HEK293 (cell line): ENCODE data around the gene DNAJB2.

Experiments used
- CTCF ChIA-PET: fragments of 350-600 bp; formaldehyde crosslinking; extraction: SDS; loops from one replicate; lab custom pipeline; 2021; ENCODE audit warnings: antibody characterized with exemption; lab: Yijun Ruan, JAX
- POLR2A ChIA-PET: fragments of 300-600 bp; formaldehyde crosslinking; extraction: SDS; loops from one replicate; lab custom pipeline; 2020; ENCODE audit warnings: antibody characterized with exemption, inconsistent platforms; lab: Yijun Ruan, JAX
- H3K27ac ChIP-seq: fragments of 200-500 bp; sonication (Bioruptor generic); 2 replicates; pipeline ENCODE4 v1.5.1; 2014; ENCODE audit warnings: low read depth, low read length, control low read depth, inconsistent platforms; ENCODE audit errors: extremely low read depth
- H3K36me3 ChIP-seq, 2 experiments: fragments of 200-500 bp in 1 of 2; sonication (Bioruptor generic) in 1 of 2; 1 replicate in 1 of 2; 2 replicates in 1 of 2; pipeline ENCODE4 v1.5.1; 2014 to 2017; ENCODE audit warnings: inconsistent platforms in 2 of 2, low read length in 2 of 2; ENCODE audit not compliant: control insufficient read depth in 2 of 2, insufficient read depth in 1 of 2
- H3K4me1 ChIP-seq: fragments of 200-500 bp; sonication (Bioruptor generic); 2 replicates; pipeline ENCODE4 v1.5.1; 2014; ENCODE audit warnings: mild to moderate bottlenecking, low read length, inconsistent platforms; ENCODE audit not compliant: control insufficient read depth, insufficient read depth
- H3K4me3 ChIP-seq: 2 replicates; pipeline ENCODE4 v1.5.1; 2011; ENCODE audit warnings: low read depth, mild to moderate bottlenecking, control low read depth, low read length, moderate library complexity
- H3K9me3 ChIP-seq: fragments of 200-500 bp; sonication (Bioruptor generic); 2 replicates; pipeline ENCODE4 v1.5.1; 2014; ENCODE audit warnings: low read depth, low read length, inconsistent platforms; ENCODE audit not compliant: control insufficient read depth, insufficient read depth
- GFI1B ChIP-seq: fragments of 450-650 bp; formaldehyde crosslinking; IDR thresholded peaks from 2 replicates; pipeline ENCODE4 v1.5.1; 2016; ENCODE audit warnings: missing biosample characterization, missing genetic modification characterization
- IKZF3 ChIP-seq: fragments of 450-650 bp; IDR thresholded peaks from 2 replicates; pipeline ENCODE4 v1.5.0; 2018; ENCODE audit warnings: missing biosample characterization, mild to moderate bottlenecking, missing genetic modification characterization, moderate library complexity
- ZNF138 ChIP-seq: fragments of 450-650 bp; formaldehyde crosslinking; IDR thresholded peaks from 2 replicates; pipeline ENCODE4 v1.5.1; 2016; ENCODE audit warnings: missing biosample characterization, missing genetic modification characterization, borderline replicate concordance
- ZNF146 ChIP-seq: fragments of 450-650 bp; formaldehyde crosslinking; IDR thresholded peaks from 2 replicates; pipeline ENCODE4 v1.5.1; 2016; ENCODE audit warnings: missing biosample characterization, missing genetic modification characterization
- ZNF169 ChIP-seq: fragments of 450-650 bp; formaldehyde crosslinking; IDR thresholded peaks from 2 replicates; pipeline ENCODE4 v1.5.1; 2016; ENCODE audit warnings: missing biosample characterization, missing genetic modification characterization
- ZNF324 ChIP-seq: fragments of 450-650 bp; formaldehyde crosslinking; IDR thresholded peaks from 2 replicates; pipeline ENCODE4 v1.5.1; 2016; ENCODE audit warnings: missing biosample characterization, missing genetic modification characterization
- ZNF521 ChIP-seq: fragments of 450-650 bp; formaldehyde crosslinking; IDR thresholded peaks from 2 replicates; pipeline ENCODE4 v1.5.1; 2017; ENCODE audit warnings: missing biosample characterization, mild to moderate bottlenecking, missing genetic modification characterization
- ZNF558 ChIP-seq: fragments of 450-650 bp; formaldehyde crosslinking; IDR thresholded peaks from 2 replicates; pipeline ENCODE4 v1.5.1; 2016; ENCODE audit warnings: missing biosample characterization, missing genetic modification characterization
- ZSCAN30 ChIP-seq: fragments of 450-650 bp; IDR thresholded peaks from 2 replicates; pipeline ENCODE4 v1.5.1; 2018; ENCODE audit warnings: missing biosample characterization, mild to moderate bottlenecking, missing genetic modification characterization, moderate library complexity
- TF ChIP-seq, protein P1 (sequence below): fragments of 450-650 bp; formaldehyde crosslinking; IDR thresholded peaks from 2 replicates; pipeline ENCODE4 v1.5.1; 2017; ENCODE audit warnings: missing biosample characterization, missing genetic modification characterization
- TF ChIP-seq, protein P2 (sequence below): fragments of 450-650 bp; formaldehyde crosslinking; IDR thresholded peaks from 2 replicates; pipeline ENCODE4 v1.5.1; 2016; ENCODE audit warnings: missing biosample characterization, missing genetic modification characterization, borderline replicate concordance
- TF ChIP-seq, protein P3 (sequence below): IDR thresholded peaks from 2 replicates; pipeline ENCODE4 v1.6.1; 2011; ENCODE audit warnings: mild to moderate bottlenecking, low read depth, low read length, borderline replicate concordance
- TF ChIP-seq, protein P4 (sequence below): fragments of 450-650 bp; formaldehyde crosslinking; IDR thresholded peaks from 2 replicates; pipeline ENCODE4 v1.5.1; 2016; ENCODE audit warnings: missing biosample characterization, missing genetic modification characterization
- TF ChIP-seq, protein P5 (sequence below): fragments of 450-650 bp; formaldehyde crosslinking; IDR thresholded peaks from 2 replicates; pipeline ENCODE4 v1.5.1; 2016; ENCODE audit warnings: missing biosample characterization, missing genetic modification characterization
- TF ChIP-seq, protein P6 (sequence below): fragments of 450-650 bp; formaldehyde crosslinking; optimal IDR thresholded peaks from 2 replicates; pipeline ENCODE3; 2016; ENCODE audit warnings: missing biosample characterization, mild to moderate bottlenecking, missing genetic modification characterization
- TF ChIP-seq, protein P7 (sequence below): fragments of 450-650 bp; formaldehyde crosslinking; IDR thresholded peaks from 2 replicates; pipeline ENCODE4 v1.5.1; 2017; ENCODE audit warnings: missing biosample characterization, missing genetic modification characterization

The DNAJB2 gene

DNA sequence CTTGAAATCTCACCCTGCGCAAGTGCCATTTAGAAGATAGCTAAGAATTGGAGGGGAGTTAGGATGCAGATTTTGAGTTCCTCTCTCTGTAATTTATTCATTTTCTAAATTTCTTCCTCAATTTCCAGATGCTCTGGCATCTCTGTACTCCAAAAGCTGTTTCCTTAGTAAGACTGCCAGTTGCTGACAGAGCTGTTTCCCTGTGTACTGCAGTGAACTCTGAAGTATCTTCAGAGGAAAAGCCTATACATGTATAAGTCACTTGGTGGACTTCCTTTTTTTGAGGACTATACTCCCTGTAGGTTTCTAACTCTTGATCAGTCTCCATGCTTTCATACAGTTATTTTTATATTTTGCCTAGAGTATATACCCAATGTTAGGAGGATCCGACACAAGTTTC is 54.9 kb downstream of the DNAJB2 start:
- POLR2A ChIA-PET: no interaction called here

DNA sequence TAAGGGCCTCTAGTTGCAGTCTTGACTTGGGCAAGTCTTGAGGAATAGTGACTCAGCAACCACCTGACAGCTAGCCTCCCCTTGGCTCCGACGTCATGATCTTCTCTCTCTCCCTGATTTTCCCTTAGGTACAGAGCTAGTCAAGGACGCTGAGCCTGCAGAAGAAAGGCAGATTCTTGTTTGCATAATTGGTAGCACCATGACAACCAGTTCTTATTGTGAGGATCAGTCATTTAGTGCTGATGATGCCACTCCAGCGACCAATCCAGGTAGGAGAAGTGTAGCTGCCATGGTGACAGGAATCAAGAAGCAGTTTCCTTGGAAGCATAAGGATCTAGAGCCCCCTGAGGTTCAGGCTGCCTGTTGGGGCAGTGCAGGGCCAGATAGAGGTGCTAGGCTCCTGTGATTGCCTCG is 56.2 kb downstream of the DNAJB2 start:
- H3K27ac ChIP-seq: no peak overlapping the region
- H3K4me3 ChIP-seq: no peak overlapping the region
- no peaks in the 10 kb centered on the region for H3K36me3 ChIP-seq
- POLR2A ChIA-PET: no interaction called here
- H3K9me3 ChIP-seq: no peaks in the 10 kb centered on the region
- CTCF ChIA-PET: interaction anchor here (0.5 to 1.8 kb wide), 6 partner anchors 13 to 41 kb away, joined by 3 to 7 read pairs (median 4); no protein-coding TSS in a partner anchor
- TF ChIP-seq GFI1B (tag by site-specific recombination) (no peak), ZNF138 (tag by site-specific recombination) (no peak), ZNF169 (tag by site-specific recombination) (no peak), IKZF3 (tag by site-specific recombination) (no peak), ZNF324 (no peak)
- TF ChIP-seq, protein P1, sequence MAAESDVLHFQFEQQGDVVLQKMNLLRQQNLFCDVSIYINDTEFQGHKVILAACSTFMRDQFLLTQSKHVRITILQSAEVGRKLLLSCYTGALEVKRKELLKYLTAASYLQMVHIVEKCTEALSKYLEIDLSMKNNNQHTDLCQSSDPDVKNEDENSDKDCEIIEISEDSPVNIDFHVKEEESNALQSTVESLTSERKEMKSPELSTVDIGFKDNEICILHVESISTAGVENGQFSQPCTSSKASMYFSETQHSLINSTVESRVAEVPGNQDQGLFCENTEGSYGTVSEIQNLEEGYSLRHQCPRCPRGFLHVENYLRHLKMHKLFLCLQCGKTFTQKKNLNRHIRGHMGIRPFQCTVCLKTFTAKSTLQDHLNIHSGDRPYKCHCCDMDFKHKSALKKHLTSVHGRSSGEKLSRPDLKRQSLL (tag by site-specific recombination): no peak
- TF ChIP-seq, protein P2, sequence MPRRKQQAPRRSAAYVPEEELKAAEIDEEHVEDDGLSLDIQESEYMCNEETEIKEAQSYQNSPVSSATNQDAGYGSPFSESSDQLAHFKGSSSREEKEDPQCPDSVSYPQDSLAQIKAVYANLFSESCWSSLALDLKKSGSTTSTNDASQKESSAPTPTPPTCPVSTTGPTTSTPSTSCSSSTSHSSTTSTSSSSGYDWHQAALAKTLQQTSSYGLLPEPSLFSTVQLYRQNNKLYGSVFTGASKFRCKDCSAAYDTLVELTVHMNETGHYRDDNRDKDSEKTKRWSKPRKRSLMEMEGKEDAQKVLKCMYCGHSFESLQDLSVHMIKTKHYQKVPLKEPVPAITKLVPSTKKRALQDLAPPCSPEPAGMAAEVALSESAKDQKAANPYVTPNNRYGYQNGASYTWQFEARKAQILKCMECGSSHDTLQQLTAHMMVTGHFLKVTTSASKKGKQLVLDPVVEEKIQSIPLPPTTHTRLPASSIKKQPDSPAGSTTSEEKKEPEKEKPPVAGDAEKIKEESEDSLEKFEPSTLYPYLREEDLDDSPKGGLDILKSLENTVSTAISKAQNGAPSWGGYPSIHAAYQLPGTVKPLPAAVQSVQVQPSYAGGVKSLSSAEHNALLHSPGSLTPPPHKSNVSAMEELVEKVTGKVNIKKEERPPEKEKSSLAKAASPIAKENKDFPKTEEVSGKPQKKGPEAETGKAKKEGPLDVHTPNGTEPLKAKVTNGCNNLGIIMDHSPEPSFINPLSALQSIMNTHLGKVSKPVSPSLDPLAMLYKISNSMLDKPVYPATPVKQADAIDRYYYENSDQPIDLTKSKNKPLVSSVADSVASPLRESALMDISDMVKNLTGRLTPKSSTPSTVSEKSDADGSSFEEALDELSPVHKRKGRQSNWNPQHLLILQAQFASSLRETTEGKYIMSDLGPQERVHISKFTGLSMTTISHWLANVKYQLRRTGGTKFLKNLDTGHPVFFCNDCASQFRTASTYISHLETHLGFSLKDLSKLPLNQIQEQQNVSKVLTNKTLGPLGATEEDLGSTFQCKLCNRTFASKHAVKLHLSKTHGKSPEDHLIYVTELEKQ (tag by site-specific recombination): no peak
- TF ChIP-seq, protein P3, sequence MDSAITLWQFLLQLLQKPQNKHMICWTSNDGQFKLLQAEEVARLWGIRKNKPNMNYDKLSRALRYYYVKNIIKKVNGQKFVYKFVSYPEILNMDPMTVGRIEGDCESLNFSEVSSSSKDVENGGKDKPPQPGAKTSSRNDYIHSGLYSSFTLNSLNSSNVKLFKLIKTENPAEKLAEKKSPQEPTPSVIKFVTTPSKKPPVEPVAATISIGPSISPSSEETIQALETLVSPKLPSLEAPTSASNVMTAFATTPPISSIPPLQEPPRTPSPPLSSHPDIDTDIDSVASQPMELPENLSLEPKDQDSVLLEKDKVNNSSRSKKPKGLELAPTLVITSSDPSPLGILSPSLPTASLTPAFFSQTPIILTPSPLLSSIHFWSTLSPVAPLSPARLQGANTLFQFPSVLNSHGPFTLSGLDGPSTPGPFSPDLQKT: no peak
- no peaks in the 10 kb centered on the region for H3K4me1 ChIP-seq

More for the DNA sequence above, 54.9 kb downstream of the DNAJB2 start:
- CTCF ChIA-PET: interaction anchor here (1.2 to 1.9 kb wide), 2 partner anchors 39 to 174 kb away, joined by 5 to 7 read pairs; no protein-coding TSS in a partner anchor
- no peak overlapping the region for H3K27ac ChIP-seq
- TF ChIP-seq, protein P4, sequence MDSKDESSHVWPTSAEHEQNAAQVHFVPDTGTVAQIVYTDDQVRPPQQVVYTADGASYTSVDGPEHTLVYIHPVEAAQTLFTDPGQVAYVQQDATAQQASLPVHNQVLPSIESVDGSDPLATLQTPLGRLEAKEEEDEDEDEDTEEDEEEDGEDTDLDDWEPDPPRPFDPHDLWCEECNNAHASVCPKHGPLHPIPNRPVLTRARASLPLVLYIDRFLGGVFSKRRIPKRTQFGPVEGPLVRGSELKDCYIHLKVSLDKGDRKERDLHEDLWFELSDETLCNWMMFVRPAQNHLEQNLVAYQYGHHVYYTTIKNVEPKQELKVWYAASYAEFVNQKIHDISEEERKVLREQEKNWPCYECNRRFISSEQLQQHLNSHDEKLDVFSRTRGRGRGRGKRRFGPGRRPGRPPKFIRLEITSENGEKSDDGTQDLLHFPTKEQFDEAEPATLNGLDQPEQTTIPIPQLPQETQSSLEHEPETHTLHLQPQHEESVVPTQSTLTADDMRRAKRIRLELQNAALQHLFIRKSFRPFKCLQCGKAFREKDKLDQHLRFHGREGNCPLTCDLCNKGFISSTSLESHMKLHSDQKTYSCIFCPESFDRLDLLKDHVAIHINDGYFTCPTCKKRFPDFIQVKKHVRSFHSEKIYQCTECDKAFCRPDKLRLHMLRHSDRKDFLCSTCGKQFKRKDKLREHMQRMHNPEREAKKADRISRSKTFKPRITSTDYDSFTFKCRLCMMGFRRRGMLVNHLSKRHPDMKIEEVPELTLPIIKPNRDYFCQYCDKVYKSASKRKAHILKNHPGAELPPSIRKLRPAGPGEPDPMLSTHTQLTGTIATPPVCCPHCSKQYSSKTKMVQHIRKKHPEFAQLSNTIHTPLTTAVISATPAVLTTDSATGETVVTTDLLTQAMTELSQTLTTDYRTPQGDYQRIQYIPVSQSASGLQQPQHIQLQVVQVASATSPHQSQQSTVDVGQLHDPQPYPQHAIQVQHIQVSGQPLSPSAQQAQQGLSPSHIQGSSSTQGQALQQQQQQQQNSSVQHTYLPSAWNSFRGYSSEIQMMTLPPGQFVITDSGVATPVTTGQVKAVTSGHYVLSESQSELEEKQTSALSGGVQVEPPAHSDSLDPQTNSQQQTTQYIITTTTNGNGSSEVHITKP (tag by site-specific recombination): no peak
- TF ChIP-seq ZSCAN30 (tag by site-specific recombination): no peak
- TF ChIP-seq ZNF558 (tag by site-specific recombination): no peak
- TF ChIP-seq ZNF146 (tag by site-specific recombination): no peak
- no peak for TF ChIP-seq IKZF3 (tag by site-specific recombination)
- TF ChIP-seq, protein P5, sequence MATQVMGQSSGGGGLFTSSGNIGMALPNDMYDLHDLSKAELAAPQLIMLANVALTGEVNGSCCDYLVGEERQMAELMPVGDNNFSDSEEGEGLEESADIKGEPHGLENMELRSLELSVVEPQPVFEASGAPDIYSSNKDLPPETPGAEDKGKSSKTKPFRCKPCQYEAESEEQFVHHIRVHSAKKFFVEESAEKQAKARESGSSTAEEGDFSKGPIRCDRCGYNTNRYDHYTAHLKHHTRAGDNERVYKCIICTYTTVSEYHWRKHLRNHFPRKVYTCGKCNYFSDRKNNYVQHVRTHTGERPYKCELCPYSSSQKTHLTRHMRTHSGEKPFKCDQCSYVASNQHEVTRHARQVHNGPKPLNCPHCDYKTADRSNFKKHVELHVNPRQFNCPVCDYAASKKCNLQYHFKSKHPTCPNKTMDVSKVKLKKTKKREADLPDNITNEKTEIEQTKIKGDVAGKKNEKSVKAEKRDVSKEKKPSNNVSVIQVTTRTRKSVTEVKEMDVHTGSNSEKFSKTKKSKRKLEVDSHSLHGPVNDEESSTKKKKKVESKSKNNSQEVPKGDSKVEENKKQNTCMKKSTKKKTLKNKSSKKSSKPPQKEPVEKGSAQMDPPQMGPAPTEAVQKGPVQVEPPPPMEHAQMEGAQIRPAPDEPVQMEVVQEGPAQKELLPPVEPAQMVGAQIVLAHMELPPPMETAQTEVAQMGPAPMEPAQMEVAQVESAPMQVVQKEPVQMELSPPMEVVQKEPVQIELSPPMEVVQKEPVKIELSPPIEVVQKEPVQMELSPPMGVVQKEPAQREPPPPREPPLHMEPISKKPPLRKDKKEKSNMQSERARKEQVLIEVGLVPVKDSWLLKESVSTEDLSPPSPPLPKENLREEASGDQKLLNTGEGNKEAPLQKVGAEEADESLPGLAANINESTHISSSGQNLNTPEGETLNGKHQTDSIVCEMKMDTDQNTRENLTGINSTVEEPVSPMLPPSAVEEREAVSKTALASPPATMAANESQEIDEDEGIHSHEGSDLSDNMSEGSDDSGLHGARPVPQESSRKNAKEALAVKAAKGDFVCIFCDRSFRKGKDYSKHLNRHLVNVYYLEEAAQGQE (tag by site-specific recombination): no peak
- TF ChIP-seq, protein P6, sequence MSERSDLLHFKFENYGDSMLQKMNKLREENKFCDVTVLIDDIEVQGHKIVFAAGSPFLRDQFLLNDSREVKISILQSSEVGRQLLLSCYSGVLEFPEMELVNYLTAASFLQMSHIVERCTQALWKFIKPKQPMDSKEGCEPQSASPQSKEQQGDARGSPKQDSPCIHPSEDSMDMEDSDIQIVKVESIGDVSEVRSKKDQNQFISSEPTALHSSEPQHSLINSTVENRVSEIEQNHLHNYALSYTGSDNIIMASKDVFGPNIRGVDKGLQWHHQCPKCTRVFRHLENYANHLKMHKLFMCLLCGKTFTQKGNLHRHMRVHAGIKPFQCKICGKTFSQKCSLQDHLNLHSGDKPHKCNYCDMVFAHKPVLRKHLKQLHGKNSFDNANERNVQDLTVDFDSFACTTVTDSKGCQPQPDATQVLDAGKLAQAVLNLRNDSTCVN (tag by site-specific recombination): no peak
- TF ChIP-seq ZNF521 (tag by site-specific recombination): no peak
- TF ChIP-seq, protein P7, sequence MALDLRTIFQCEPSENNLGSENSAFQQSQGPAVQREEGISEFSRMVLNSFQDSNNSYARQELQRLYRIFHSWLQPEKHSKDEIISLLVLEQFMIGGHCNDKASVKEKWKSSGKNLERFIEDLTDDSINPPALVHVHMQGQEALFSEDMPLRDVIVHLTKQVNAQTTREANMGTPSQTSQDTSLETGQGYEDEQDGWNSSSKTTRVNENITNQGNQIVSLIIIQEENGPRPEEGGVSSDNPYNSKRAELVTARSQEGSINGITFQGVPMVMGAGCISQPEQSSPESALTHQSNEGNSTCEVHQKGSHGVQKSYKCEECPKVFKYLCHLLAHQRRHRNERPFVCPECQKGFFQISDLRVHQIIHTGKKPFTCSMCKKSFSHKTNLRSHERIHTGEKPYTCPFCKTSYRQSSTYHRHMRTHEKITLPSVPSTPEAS (tag by site-specific recombination): no peak
- no peaks in the 10 kb centered on the region for H3K4me1 ChIP-seq
- H3K9me3 ChIP-seq: no peaks in the 10 kb centered on the region
- no peak overlapping the region for H3K4me3 ChIP-seq
- no peaks in the 10 kb centered on the region for H3K36me3 ChIP-seq
